Measurements from ENCODE around the gene BRME1.

The BRME1 gene

DNA sequence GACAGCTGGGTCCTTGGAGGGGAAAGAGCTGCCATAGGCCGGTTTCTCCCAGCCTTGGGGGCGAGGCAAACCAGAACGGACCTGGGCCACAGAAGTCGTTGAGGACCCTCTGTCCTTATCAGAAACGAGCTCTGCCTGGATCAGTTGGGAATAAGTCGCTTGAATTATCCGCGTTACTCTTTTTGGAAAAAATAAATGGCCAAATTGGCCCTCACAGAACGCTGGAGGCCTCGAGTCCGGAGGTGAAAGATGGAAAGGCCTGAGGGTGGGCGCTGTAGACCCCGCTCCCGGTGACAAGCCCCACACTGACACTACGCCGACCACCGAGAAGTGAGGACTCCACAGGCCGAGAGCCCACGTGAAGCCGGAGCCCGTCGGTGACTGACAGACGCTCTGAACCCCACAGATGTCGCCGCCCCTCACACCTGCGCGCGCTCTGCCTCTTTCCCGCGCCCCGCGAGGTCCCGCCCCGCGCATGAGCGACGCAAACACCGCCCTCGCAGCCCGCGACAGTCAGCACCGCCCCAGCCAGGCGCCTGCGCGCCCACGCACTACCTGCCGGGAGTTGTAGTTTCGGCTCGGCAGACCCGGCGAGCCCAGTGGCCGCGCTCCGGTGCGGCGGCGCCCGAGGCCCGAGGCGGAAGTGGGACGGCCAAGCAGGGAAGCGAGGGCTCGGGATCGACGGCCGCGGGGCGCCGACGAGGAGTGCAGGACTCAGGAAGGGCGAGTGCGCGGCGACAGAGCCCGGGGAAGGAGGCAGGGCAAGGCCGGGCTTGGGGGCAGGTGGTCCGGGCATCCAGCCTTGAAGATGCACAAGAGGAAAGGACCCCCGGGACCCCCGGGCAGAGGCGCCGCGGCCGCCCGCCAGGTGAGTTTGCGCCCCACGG is at the start of gene BRME1, which contains the start of gene CC2D1A:
BRME1 (minus strand) TSS at position 484 of the 887 bp plus-strand sequence. CDS start 1,225 bp downstream, outside the sequence.
CC2D1A (plus strand) TSS at position 568 of the 887 bp plus-strand sequence; CDS start at position 809, 241 bp downstream.
- peak; percentile 92 for DNase-seq (ENCODE audit: low read depth)

DNA sequence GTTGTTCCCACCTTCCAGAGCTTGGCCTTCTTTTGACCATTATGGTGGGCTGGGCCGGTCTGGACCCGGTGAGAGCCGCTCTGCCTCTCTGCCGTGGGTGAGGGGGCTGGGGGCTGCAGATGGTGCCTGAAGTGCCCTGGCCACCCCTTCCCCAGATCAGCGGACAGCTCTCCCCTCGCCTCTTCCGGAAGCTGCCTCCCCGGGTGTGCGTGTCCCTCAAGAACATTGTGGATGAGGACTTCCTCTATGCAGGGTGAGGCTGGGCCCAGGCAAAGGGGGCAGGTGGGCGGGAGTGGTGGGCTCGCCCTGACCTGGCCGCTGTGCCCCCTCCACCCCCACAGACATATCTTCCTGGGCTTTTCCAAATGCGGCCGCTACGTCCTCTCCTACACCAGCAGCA is 48.3 kb upstream of the BRME1 start:
- DNase-seq (ENCODE audit: low read depth), result no peak

DNA sequence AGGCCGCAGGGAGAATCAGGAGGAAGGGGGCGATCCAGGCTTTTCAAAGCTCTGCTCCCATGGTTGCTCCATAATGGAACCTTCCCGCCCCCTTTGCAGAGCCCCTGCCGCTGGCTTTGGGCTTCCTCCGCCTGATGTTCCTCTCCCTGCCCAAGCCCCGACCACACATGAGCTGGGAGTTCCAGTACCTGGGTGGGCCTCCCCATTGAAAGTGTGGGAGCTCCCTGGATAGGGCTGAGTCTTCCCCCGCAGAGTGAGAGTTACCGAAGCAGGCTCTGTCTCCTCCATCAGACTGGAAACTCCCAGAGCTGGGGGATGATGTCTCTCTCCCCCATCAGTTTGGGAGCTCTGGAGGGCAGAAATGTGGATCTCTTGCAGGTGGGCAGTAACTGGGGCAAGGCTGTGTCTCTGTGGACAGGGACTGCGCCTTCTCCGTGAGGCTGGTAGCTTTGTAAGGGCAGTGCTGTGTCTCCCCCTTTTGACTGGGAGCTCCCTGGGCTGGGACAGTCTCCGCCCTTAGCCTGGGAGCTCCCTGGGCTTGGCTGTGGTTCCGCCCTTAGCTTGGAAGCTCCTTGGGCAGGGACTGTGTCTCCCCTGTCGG is 47.1 kb upstream of the BRME1 start:
- DNase-seq (ENCODE audit: low read depth), result no peak

DNA sequence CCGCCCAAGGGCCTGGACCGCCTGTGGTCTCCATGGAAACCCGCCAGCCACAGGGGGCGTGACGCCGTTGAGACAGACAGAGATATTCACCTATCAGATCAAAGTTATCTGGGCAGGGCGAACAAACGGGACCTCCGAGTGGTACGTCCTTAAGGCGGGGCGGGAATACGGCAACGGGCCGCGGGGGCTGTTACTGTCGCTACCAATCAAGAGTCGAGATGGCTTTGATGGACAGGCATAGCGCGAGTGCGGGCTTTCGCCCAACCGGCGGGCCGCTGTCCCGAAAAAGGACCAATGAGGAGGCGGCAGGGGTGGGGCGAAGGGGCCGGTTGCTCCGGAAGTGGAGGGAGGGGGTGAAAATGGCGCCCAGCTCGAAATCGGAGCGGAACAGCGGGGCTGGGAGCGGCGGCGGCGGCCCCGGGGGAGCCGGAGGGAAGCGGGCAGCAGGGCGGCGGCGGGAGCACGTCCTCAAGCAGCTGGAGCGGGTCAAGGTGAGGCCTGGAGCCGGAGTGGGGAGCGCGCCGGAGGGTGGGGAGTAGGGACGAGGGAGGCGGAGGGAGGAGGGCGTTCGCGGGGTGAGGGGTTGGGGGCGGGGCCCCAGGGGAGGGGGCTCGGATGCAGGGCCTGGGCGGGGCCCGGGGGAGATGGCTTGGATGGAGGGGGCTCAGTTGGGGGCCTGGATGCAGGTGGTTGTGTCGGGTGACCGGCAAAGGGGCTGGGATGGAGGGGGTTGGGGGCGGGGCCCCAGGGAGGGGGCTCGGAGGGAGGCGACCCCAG is 46.4 kb upstream of the BRME1 start, which contains the start of gene DCAF15:
DCAF15 (plus strand) TSS at position 356 of the 777 bp plus-strand sequence; CDS start at position 360, 4 bp downstream.
- DNase-seq (ENCODE audit: low read depth), result peak; percentile 99

- DNase-seq (ENCODE audit: low read depth), result no peak
Observed at GRCh38 chr19:13951799-13952153, 45.9 kb upstream of the BRME1 start.

DNA sequence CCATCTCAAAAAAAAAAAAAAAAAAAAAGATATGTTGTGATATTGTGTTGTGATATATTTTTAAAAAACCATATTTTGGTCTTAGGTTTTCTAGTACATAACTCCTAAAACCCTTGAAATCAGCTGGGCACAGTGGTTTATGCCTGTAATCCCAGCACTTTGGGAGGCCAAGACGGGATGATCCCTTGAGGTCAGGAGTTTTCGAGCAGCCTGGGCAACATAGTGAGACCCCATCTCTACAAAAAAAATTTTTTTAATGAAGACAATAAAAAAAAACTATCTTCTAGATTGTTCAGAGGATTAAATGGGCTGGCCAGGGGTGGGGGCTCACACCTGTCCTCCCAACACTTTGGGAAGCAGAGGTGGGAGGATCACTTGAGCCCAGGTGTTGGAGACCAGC is 45.1 kb upstream of the BRME1 start:
- DNase-seq (ENCODE audit: low read depth), result no peak

DNA sequence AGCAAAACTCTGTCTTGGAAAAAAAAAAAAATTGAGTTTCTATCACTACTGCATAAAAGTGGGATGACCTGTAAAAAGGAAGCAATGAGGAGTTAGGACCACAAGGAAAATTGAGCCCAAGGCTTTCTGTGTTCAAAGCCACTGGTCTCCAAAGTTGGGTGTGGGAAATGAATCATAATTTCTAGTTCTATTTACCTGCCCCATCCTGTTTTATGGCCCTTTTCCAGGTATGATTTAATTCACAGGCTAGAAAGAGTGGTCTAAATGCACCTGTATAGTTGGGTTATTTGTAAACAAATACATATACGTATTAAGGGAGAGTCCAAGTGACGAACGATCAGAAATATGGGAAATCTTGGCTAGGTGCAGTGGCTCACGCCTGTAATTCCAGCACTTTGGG is 40.5 kb upstream of the BRME1 start:
- DNase-seq (ENCODE audit: low read depth), result no peak

- DNase-seq (ENCODE audit: low read depth), result no peak
Observed at GRCh38 chr19:13942023-13942684, 36.2 kb upstream of the BRME1 start.

DNA sequence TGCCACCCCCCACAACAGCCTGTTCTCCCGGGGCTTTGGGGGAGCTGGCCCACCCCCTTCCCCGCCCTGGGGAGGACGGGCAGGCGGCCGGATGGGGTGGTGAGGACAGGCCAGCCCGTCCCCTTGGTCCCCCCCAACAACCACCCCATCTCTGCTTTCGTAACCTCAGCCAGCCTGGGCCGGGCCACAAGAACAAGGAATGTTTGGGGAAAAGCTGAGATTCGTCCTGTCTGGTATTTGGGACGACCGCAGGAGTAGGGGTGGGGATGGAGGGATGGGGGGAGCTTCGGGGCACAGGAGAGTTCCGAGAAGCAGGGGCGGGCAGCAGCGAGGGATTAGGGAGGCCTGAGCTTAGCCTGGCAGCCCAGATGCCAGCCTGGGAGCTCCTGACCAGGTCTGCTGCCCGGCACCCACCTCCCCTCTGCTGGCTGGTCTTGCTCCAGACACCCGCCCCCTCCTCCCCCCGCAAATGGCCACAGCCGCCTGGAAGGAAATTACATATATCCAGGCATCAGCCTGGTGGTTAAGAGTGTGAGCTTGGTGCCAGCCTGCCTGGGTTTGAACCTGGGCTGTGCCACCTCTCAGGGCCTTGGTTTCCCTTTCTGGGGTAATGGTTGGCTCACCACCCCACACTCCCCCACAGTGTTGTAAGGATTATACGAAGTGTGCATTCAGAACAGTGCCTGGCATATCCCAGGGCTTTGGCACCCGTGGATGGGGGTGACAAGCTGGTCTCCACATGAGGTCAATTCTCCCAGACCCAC is 32.6 kb upstream of the BRME1 start, which contains the start of gene PODNL1:
PODNL1 (minus strand) TSS at position 117 of the 764 bp plus-strand sequence. CDS start 236 bp downstream, outside the sequence.
- no peak for DNase-seq (ENCODE audit: low read depth)

DNA sequence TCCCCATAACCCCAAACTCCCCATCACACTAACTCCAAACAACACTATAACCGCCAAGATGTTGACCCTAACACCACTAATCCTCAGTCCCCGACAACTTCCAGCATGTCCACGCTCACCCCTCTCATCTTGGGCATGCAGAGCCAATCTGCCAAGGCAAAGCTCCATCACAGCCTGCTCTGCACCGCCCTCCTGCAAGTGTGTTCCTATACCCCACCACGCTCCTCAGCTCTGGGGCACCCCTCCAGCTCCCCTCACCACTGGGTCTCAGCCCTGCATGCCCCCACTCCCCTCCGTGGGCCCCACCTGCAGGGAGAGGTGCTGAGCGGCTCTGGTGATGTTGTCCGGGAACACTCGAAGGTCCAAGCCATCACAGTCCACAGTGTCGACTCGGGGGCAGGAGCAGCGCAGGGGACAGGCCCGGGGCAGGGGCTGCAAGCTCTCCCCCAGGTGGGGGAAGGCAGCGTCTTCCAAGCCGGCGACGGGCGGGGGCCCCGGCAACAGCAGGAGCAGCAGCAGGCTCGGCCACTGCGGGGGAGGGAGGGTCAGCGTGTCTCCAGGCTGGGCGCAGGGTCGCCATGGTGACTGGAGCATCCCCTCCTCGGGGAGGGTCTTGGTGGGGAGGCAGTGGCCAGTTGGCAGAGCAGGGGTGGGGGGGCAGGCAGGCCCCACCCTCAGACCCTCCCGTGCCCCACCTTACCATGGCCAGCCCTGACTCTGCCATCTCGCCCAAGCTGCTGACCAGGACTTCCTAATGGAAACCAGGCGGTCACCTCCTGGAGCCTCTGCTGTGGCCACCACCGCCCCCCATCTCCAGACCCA is 31.8 kb upstream of the BRME1 start:
- DNase-seq (ENCODE audit: low read depth), result no peak

DNA sequence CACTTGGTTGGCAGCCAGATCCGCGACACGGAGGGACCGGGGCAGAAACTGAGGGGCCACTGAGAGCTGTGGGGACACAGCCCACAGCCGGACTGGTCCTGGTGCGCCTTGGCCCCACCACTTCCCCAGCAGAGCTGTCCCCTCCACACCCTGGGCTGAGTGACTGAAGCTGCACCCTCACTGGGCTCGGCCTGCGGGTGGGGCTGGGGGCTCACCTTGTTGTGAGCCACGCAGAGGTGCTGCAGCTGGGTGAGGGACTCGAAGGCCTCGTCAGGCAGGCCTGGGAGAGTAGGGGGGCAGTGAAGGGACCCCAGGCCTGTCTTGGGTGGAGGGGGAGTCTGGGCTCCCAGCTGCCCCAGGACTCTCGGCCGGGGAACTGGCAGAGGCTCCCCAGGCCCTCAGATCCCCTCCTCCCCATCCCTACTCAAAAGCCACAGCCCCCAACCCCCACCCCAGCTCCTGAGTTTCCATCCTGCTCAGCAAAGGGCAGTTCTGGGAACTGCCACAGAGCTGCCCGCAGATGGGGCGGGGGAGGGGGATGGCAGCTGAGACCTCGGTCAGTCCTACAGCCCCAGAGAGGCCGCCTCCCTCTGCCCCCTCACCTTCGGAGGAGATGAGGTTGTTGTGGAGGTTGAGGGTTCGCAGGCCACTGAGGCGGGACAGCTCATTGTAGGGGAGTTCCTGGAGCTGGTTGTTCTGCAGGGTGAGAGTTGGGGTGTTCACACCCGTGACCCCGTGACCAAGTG is 30.0 kb upstream of the BRME1 start:
- no peak for DNase-seq (ENCODE audit: low read depth)

- DNase-seq (ENCODE audit: low read depth), result no peak
Observed at GRCh38 chr19:13934785-13935109, 28.8 kb upstream of the BRME1 start.

DNA sequence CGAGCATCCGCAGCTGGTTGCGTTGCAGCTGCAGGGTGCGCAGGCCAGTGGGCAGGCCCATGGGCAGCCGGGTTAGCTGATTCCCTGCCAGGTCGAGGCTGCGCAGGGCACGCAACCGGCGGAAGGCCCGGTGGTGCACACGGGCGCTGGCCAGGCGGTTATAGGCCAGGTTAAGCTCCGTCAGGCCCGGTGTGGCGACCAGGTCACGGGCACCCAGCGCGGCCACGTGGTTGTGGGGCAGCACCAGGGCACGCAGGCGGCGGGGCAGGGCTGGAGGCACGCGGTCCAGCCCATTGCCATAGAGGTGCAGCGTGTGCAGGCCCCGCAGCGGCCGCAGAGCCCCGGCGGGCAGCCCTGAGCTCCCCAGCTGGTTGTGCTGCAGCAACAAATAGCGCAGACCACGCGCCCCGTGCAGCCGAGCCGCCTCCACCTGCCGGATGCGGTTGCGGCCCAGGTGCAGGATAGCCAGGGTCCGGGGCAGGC is 27.0 kb upstream of the BRME1 start:
- no peak for DNase-seq (ENCODE audit: low read depth)

- no peak for DNase-seq (ENCODE audit: low read depth)
Observed at GRCh38 chr19:13932149-13932637, 26.3 kb upstream of the BRME1 start.

- no peak for DNase-seq (ENCODE audit: low read depth)
Observed at GRCh38 chr19:13931391-13932148, 25.7 kb upstream of the BRME1 start.

GRCh38 chr19:13930402-13930801 is 24.5 kb upstream of the BRME1 start:
- DNase-seq (ENCODE audit: low read depth), result no peak

GRCh38 chr19:13929956-13930355 is 24.0 kb upstream of the BRME1 start:
- no peak for DNase-seq (ENCODE audit: low read depth)

DNA sequence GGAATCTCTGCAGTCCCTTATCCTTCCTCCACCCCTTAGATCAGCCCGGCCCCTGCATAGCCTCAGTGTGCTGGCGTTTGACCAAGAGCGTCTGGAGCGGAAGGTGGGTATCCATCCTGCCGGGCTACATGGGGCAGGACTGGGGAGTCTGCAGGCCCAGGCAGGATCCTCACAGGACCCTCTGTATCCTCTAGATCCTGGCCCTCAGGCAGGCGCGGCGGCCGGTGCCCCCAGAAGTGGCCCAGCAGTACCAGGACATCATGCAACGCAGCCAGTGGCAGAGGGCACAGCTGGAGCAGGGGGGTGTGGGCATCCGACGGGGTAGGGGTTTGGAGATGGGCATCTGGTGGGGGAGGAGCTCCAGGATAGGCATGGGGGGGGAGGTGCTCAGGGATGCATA is 23.4 kb upstream of the BRME1 start:
- no peak for DNase-seq (ENCODE audit: low read depth)

Measured in activated gamma-delta T cell treated with anti-CD3 and anti-CD28 coated beads, Interleukin-2, amount 50 U/mL, for 16 hours (primary cell).